ENCODE results near the gene MSH2.
"Not testable (repeated sequence)": the region's sequence is repeated elsewhere in the genome, so short reads cannot be mapped to it uniquely, and the experiment has no call there.

MSH2 gene

GRCh38 chr2:47484396-47484795 is 81.4 kb downstream of the MSH2 start:
- DNase-seq (ENCODE audit: low read depth in 3 of 3) = no peak

GRCh38 chr2:47485177-47485576 is 82.2 kb downstream of the MSH2 start:
- no peak for DNase-seq (ENCODE audit: low read depth in 3 of 3)

- DNase-seq (ENCODE audit: low read depth in 3 of 3) = no peak
These were observed 82.9 kb downstream of the MSH2 start for GRCh38 chr2:47485751-47486300.

GRCh38 chr2:47486841-47487497 is 84.0 kb downstream of the MSH2 start:
- DNase-seq (ENCODE audit: low read depth in 3 of 3) = no peak

- DNase-seq (ENCODE audit: low read depth in 3 of 3) = no peak
These were observed 84.5 kb downstream of the MSH2 start for GRCh38 chr2:47487498-47487875.

GRCh38 chr2:47488870-47489584 is 86.1 kb downstream of the MSH2 start:
- DNase-seq (ENCODE audit: low read depth in 3 of 3) = no peak

GRCh38 chr2:47490406-47490805 is 87.5 kb downstream of the MSH2 start:
- DNase-seq (ENCODE audit: low read depth in 3 of 3) = no peak

GRCh38 chr2:47493317-47494035 is 90.5 kb downstream of the MSH2 start:
- no peak for DNase-seq (ENCODE audit: low read depth in 3 of 3)

- no peak for DNase-seq (ENCODE audit: low read depth in 3 of 3)
These were observed 91.5 kb downstream of the MSH2 start for GRCh38 chr2:47494267-47495130.

GRCh38 chr2:47497843-47498460 is 95.0 kb downstream of the MSH2 start:
- no peak for DNase-seq (ENCODE audit: low read depth in 3 of 3)

GRCh38 chr2:47499093-47499492 is 96.1 kb downstream of the MSH2 start:
- DNase-seq (ENCODE audit: low read depth in 3 of 3) = no peak

GRCh38 chr2:47499621-47500309 is 96.8 kb downstream of the MSH2 start:
- no peak for DNase-seq (ENCODE audit: low read depth in 3 of 3)

- DNase-seq (ENCODE audit: low read depth in 3 of 3) = no peak
These were observed 98.6 kb downstream of the MSH2 start for GRCh38 chr2:47501374-47502200.

GRCh38 chr2:47502498-47502897 is 99.5 kb downstream of the MSH2 start:
- not testable (repeated sequence) for DNase-seq (ENCODE audit: low read depth in 3 of 3)

- DNase-seq (ENCODE audit: low read depth in 3 of 3) = no peak
These were observed 100.6 kb downstream of the MSH2 start for GRCh38 chr2:47503481-47504070.

GRCh38 chr2:47504174-47504810 is 101.3 kb downstream of the MSH2 start:
- no peak for DNase-seq (ENCODE audit: low read depth in 3 of 3)

- DNase-seq (ENCODE audit: low read depth in 3 of 3) = no peak
These were observed 103.1 kb downstream of the MSH2 start for GRCh38 chr2:47506024-47506423.

GRCh38 chr2:47506436-47506835 is 103.5 kb downstream of the MSH2 start:
- DNase-seq (ENCODE audit: low read depth in 3 of 3) = no peak

GRCh38 chr2:47508080-47508479 is 105.1 kb downstream of the MSH2 start:
- DNase-seq (ENCODE audit: low read depth in 3 of 3) = no peak
